Measurements from ENCODE around the gene ADRA2C. TPM values are rescaled to one million over a fixed set of nuclear protein-coding genes. Genes with fewer than 3 reads are reported as not detected.

The ADRA2C gene
- 0.70 TPM in 1 of 2 replicates, not detected in the other for total RNA-seq

DNA sequence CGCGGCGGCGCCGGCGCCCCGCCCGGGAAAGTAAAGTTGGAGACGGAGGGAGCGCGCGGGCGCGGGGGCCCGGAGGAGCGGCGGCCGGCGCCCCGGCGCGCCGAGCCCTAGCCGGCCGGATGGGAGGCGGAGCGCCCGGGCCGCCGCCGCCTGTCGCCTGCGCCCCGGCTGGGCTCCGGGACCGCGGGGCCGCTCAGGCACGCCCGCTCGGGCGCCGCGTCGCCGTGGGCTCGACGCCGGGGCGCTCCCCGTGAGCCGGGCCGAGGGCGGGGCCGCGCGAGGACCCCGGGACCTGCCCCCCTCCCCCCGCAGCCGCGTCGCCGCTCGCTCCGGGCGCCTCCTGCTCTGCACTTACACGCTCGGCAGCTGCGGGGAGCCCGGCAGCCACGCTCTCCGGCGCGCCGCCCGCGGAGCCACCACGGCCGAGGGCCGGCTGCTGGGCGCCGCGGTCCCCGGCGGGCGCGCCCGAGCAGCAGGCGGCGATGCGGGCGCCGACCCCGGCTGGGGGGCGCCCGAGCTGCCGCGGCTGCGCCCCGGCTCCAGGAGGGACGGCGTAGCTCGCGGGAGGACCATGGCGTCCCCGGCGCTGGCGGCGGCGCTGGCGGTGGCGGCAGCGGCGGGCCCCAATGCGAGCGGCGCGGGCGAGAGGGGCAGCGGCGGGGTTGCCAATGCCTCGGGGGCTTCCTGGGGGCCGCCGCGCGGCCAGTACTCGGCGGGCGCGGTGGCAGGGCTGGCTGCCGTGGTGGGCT, at the start of gene ADRA2C:
ADRA2C (plus strand) TSS at position 350 of the 749 bp plus-strand sequence; CDS start at position 572, 222 bp downstream.

Other genes with a start within 250 kb of the ADRA2C start
- gene LRPAP1, start 234.0 kb upstream of the ADRA2C start, total RNA-seq: 138 and 175 TPM in 2 replicates

All from hair follicular keratinocyte (primary cell).